GM18508 (cell line): ENCODE data around the gene APLP2.

Source experiments
- ATAC-seq: cut with Tn5 transposase; IDR thresholded peaks from one replicate; pipeline ENCODE4 v1.9.1; 2021; ENCODE audit warnings: moderate number of reproducible peaks; ENCODE audit not compliant: insufficient read depth, unreplicated experiment

The APLP2 gene

DNA sequence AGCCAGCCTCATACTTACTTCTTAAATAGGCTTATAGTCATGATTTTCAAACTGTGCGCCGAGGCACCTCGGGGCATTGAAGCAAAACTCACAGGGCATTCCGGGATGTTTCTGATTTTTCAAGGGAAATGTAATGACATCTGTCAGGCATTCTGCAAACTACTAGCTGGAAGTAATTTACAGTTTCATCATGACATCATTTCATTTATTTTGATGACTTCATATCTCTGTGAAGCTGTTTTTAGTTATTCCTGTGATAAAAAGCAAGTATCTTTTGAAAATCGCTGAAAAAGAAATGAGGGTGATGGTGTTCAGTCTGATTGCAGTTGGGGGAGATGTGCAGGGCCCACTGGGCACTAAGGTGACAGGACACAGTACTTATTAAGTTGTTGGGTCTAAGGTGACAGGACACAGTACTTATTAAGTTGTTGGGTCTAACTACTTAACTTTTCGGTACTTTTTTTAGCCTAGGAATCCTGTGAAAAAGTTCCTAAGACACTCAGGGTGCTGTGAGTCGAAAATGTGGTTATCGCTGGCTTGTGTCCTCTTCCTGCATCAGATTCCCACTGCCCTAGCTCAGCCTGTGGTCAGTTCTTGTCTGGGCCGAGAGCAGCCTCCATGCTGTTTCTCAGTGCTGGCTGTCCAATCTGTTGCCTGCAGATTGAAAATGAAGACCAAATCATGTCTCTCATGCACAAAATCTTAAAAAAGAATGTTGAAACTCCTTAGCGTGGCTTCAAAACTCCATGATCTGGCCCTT is 42.6 kb downstream of the APLP2 start:
- ATAC-seq, result no peak

DNA sequence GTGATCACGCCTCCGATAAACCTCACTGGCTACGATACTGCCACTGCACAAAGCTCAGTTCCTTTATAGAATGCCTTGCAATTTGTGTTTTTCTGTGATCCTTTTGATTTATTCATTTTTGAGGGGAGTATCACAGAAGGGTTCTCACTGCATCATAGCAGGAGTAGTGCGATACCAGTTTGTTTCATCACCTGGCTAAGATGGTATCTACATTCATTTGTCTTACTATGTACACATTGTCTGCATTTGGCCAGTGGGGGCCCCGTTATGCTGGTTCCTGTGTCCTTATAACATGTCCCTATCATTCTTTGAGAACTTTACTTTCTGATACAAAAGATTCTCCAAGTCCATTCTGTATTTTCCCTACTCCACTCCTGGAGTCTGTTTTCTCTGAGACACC is 44.6 kb downstream of the APLP2 start:
- no peak for ATAC-seq

DNA sequence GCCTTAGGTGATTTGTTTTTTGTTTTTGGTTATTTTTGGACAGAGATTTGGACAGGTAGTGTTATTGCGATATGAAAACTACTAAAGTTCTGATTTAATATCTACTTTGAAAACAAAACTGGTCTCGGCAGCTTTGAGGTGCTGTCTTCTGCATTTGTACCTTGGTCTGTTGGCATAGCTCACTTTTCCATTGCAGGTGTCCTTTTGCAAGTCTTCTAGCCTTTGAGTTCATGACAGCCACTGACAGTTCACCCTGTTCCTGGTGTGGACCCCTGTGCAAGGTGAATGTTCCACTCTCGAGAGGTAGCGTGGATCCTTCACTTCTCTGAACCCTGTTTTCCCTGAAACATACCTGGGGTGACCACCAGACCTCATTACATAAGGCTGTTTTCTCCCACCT is 45.0 kb downstream of the APLP2 start:
- ATAC-seq, result no peak

DNA sequence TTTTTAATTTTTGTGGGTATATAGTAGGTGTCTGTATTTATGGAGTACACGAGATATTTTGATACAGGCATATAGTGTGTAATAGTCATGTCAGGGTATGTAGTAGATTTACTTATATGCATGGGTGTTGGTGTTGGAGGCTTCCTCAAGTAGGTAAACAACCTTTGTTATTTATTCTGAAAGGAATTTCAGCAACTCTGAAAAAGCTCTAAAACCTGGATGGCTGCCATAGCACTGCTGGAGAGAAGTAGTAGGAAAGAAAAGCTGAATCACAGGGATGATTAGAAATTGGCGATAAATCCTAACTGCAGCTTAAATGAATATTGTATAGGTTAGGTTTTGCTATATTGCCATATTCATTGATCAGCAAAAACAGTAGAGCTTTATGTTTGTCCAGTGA is 45.5 kb downstream of the APLP2 start:
- no peak for ATAC-seq

DNA sequence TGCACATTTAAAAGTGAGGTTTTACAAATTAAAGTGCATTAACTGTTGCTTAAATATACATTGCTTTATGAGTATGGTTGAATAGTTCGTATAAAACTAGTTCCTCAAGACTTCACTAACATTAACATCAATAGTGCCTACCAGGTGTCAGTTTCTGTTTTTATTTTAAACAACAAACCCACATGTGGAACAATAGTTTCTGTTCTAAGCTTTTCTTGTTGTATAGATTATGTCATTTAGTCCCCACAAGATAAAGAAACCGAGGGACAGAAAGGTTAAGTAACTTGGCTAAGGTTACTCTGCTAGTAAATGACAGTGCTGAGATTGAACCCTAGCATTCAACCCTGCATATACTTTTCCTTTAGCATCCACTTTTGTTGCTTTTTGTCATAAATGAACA is 48.5 kb downstream of the APLP2 start:
- peak; percentile 77 for ATAC-seq

DNA sequence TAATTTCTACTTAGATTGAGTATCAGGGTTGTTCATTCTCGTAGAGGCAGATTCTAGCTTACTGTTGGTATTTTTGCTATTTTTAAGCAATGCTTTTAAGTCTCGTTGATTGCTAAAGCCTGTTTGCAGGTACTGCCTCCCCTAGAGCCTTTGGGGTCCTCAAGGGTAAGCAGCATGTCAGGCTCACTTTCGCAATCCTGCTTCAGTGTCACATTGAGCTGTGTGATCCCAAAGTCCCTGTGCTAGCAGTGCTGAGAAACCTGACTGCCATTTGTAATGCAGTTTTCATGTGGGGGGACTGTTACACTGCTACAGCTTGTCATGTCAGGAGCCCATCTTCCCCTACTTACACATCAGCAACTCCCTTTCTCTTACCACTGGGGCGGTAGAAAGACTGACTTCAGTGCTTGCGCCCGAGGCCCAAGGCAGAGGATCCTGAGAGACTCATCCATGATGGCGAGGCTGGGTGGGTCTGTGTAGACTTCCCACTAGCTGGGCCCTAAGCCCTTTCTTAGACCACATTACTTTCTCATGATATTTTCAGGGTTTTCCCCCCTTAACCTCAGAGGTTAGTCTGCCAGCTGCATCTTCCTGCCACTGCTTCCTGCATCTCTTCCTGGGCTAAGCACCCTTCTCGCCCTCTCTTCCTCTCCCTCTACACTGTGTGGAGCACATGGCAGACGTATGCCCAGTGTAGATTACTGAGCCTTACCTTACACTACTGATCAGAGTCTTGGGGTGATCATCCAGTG is 49.1 kb downstream of the APLP2 start:
- ATAC-seq, result no peak

DNA sequence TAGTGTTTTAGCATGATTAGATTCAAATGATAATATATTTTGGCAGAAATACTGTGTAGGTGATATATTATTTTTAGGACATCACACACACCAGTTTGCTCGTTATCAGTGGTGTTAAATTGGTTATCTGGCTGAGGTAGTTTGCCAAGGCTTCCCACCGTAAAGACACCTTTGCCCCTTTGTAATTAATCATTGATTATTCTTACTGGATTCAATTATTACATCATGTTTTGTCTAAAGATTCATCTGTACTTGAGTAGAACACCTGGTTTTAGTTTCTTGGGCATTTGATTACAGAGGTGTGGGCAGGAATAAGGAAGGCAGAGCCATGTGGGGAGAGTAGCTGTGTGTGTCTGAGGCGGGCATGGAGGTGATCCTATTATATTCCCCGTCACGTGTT is 50.4 kb downstream of the APLP2 start:
- no peak for ATAC-seq

DNA sequence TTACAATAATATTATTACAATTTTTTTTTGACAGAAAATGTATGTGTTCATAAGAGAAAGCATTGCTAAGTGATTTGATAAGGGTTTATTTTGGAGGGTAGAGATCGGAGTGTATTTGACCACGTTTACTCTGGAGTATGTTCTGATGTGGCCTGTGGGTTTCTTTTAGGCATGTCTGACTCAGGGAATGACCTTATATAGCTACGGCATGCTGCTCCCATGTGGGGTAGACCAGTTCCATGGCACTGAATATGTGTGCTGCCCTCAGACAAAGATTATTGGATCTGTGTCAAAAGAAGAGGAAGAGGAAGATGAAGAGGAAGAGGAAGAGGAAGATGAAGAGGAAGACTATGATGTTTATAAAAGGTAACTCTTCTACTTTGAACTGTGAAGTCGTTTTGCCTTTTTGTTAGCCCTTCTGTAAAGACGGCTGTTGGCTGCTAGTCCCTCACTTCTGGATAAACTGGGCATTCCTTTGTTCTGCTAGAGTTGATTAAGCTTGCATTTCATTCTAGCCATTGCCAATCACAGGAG is 51.8 kb downstream of the APLP2 start:
- no peak for ATAC-seq

DNA sequence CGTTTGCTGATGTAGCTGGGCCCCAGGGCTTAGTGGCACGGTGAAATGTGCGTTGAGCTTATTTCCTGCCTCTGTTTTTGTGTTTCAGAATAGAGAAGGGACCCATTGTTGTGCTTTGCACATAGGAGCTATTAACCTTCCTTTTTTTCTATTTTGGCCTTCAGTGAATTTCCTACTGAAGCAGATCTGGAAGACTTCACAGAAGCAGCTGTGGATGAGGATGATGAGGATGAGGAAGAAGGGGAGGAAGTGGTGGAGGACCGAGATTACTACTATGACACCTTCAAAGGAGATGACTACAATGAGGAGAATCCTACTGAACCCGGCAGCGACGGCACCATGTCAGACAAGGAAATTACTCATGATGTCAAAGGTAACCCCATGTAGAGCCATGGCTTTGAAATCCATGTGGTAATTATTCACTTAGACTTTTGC is 52.5 kb downstream of the APLP2 start:
- no peak for ATAC-seq

DNA sequence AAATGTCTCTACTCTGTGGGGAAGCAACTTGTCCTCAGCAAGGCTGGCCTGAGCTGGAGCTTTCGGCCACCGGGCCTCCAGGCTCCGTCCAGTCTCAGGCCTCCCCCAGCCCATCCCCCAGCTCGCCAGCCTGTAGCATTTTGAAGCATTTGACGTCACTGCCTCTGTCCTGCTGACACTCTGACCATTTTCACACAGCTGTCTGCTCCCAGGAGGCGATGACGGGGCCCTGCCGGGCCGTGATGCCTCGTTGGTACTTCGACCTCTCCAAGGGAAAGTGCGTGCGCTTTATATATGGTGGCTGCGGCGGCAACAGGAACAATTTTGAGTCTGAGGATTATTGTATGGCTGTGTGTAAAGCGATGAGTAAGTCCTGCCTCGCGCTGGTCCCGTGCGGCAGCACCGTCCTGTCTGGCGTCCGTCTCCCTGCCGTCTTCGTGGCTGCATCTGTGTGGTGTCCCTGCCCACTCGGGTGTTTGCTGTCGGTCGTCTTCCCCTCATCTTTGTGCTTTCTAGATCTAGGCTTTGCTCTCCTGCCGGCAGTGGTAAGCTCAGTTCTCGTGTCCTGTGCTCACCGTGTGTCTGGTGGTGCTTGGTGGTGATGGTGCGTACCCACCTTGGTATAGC is 53.8 kb downstream of the APLP2 start:
- no peak for ATAC-seq

DNA sequence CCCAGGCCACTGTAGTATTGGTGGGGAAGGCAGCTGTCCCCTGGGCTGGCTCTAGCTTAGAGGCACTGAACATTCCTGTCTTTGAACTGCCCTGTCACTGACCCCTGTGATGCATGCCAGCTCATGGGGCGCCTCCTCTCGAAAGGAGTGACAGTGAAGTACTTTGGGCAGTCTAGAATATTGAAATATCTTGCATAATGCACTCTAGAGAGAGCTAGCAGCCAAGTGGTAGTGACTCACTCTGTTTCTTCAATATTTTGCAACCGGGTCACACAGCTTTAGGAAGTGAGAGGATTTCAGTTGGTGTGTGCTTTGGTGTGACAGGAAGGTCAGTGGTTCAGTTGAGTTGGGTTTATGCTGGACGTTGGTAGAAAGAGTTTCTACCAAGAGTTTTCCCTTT is 54.4 kb downstream of the APLP2 start:
- no peak for ATAC-seq

DNA sequence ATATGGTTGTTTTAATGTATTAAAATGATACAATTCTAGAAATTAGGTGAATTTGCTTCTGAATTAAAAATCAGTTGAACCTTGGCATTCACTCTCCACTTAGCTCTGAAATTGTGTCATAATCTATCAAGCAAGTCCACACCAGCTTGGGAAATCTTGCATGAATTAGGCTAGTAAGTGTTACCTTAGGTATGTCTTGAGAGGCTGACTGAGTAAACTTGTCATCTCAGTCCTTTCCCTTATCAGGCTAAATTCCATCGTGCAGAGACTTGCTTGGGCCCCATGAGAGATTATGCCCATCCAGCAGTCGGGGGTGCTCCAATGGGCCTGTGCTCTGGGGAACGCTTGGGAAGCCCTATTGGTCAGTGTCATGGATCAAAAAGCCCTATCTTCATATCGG is 55.9 kb downstream of the APLP2 start:
- no peak for ATAC-seq

DNA sequence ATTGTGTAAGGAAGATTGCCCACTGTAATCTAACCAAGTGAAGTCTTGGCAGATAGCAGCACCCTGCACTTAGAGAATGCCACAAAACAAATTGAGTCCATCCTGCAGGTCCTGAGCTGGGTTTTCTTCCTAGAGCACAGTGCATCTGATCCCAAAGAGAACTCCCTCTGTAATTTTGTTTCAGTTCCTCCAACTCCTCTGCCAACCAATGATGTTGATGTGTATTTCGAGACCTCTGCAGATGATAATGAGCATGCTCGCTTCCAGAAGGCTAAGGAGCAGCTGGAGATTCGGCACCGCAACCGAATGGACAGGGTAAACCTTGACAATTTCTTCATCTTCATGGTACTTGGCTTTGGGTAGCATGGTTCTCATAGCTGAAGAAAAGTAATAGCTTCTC is 56.8 kb downstream of the APLP2 start:
- no peak for ATAC-seq

DNA sequence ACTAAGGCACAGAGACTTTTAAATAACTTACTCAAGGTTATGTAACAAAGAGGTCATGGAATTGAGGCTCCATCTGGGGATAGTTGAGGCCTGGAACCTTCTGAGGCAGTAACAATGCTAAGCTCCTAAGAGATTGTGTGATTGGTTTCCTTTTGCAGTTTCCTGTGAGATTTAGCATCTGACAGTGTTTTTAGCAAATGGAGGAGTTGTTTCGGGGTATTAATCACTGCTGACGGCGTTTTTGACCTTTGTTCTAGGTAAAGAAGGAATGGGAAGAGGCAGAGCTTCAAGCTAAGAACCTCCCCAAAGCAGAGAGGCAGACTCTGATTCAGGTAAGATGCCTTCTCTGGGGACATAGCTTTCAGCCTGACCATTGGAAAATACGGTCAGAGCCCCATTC is 57.8 kb downstream of the APLP2 start:
- ATAC-seq, result no peak

DNA sequence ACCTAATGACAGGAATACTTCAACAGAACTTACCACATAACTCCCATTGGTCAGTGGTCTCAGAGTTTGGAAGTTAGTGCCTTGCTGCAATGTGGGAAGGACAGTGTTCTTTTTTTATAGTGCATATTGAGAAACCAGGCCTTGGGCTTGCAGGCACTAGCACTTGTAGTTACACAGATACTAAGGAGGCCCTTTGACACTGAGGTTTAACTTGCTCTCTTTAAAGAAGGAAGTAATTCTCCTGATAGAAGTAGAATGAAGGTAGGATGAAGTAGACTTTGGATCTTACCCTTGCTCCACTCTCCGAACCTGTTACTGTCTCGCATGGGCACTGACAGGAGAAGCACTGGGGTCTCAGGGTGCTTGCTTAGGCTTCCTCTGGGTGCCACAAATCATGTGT is 58.9 kb downstream of the APLP2 start:
- ATAC-seq, result no peak

DNA sequence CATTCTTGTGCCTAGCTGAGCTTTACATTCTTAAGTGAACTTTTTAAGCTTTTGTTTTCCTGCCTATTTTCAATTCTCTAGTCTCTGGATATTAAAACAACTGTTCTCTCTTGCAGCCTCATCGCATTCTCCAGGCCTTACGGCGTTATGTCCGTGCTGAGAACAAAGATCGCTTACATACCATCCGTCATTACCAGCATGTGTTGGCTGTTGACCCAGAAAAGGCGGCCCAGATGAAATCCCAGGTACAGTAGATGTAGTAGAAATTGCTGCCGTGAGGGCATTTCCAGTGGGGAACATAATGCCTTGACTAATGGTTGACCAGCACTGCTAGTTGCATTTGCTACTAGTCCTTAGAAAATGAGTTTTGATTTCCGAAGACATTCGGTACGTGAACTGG is 60.2 kb downstream of the APLP2 start:
- ATAC-seq, result no peak

DNA sequence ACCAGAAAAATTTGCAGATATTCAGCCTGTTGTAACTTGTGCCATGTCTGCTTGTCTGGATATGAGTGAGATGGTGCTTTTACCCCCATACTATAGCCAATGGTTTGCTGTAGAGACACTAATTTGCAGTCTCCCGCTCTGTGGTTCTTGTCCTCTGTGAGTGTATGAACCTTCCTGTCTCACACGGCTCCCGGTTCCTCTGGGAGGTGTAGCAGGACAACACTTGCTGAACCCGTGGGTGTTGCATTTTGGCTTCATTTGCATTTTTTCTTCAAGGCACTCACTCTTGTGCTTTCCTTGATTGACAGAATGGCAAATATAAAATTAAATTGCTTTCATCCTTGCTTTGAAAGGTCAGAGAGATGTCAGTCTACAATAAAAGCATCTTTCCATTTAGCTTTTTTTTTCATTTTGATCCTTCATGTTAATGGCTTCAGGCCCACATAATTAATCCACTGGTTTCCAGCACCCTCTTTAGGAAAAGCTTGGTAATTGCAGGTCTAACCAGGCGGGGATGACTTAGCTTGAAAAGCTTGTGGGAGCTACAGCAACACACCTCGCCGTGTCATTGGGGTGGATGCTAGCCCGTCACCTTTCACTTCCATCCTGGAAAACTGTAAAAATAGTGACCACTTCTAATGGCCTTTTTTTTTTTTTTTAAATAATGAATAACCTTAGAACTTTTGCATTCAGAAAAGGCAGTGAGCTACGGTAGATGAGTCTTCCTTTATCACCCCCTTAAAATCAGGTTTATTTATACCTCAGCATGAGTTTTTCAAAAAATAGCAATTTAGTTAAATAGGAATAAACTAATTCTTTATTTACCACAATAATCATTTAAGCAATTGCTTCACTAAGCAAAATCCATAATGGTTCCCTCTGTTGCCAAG is 62.5 kb downstream of the APLP2 start:
- ATAC-seq, result no peak

DNA sequence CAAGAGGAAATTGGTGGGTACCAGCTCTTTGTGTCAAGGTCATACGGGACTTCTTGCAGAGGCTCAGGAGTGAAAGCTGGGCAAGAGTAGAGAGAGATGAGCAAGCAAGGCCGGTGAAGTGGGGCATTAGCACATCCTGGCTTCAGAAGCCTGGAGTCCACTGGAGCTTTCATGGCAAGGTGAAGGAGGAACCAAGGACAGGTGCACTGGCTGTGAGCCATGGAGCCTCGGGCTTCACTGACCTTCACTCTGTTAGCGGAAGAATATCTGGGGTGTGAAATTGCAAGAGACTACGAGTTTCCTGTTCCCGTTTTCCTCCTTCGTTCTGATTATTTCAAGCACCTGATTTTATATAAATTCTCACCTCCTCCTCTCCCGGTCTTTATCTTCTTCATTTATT is 64.0 kb downstream of the APLP2 start:
- no peak for ATAC-seq

DNA sequence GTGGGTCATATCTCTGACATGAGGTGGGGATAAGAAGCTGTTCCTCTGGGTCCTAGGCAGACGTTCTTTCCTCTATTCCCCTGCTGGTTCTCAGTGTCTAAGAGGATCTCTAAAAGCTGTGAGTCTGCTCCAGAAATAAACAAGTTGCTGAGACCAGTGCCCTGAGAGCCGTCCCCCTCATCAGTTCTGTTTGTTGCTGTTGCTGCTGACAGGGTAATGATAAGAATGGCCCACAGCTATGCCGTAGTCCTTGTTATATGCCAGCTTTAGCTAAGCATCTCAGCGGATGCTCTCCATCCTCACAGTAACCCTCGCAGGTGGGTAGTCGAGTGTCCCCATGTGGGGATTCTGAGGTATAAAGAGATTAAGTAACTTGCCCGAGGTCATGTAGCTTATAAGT is 66.4 kb downstream of the APLP2 start:
- ATAC-seq, result no peak

DNA sequence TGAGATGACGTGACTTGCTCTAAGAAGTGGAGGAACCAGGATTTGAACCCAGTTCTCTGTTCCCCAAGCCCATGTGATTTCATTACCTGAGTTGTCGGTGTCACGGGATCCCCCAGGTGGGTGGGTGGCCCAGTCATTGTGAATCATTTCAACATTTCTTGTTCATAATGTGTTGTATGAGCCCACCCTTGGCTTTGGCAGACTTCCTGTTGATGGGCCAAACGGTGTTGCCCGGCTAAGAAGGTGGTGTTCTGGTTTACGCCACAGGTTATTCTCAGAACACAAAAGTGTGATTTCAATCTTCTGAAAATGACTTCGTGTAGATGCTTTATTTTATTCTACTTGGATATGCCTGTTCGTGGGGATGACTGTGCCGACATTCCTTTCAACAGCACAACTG is 68.3 kb downstream of the APLP2 start:
- no peak for ATAC-seq
